GM23338 (cell line): ENCODE data around the gene PFKP.

Source experiments
- CTCF ChIP-seq, 2 experiments: fragments of 200-600 bp in 1 of 2; sonication (generic) in 1 of 2; conservative IDR thresholded peaks; 2 replicates each; pipeline versions ENCODE4 v1.5.1 to v1.6.1; 2016 to 2017; ENCODE audit warnings: antibody characterized with exemption in 2 of 2, low read depth in 2 of 2, mild to moderate bottlenecking in 2 of 2, moderate library complexity in 1 of 2
- EZH2 ChIP-seq: fragments of 200-600 bp; sonication (generic); IDR thresholded peaks from one replicate; pipeline ENCODE4 v1.8.0; 2017; ENCODE audit warnings: antibody characterized with exemption, mild to moderate bottlenecking, low read depth; ENCODE audit not compliant: unreplicated experiment
- EZH2phosphoT487 ChIP-seq: fragments of 200-600 bp; sonication (generic); IDR thresholded peaks from one replicate; pipeline ENCODE4 v1.8.1; 2018; ENCODE audit warnings: antibody characterized with exemption; ENCODE audit not compliant: unreplicated experiment
- NANOG ChIP-seq: IDR thresholded peaks from 2 replicates; pipeline ENCODE4 v1.6.1; 2016; ENCODE audit warnings: antibody characterized with exemption, borderline replicate concordance
- POLR2AphosphoS5 ChIP-seq: IDR thresholded peaks from 2 replicates; pipeline ENCODE4 v1.6.1; 2016; ENCODE audit warnings: antibody characterized with exemption, low read depth
- REST ChIP-seq: IDR thresholded peaks from one replicate; pipeline ENCODE4 v1.6.1; 2018; ENCODE audit warnings: antibody characterized with exemption; ENCODE audit not compliant: unreplicated experiment
- STAT1 ChIP-seq: IDR thresholded peaks from one replicate; pipeline ENCODE4 v1.6.1; 2016; ENCODE audit warnings: antibody characterized with exemption; ENCODE audit not compliant: unreplicated experiment

GRCh38 chr10:3135006-3135405 lies 67.7 kb downstream of the PFKP start:
- TF ChIP-seq CTCF (conservative IDR thresholded peaks at IDR 0.05; ENCODE audit: low read depth in 2 of 2) (no peak), STAT1 (no peak), POLR2AphosphoS5 (no peak), EZH2 (no peak), EZH2phosphoT487 (no peak), REST (no peak), NANOG (no peak)
